Fibroblast of the conjunctiva (primary cell): ENCODE data around the gene ZNF398.
"Not testable (repeated sequence)": the region's sequence is repeated elsewhere in the genome, so short reads cannot be mapped to it uniquely, and the experiment has no call there.

Experiments used
- DNase-seq: peaks from one replicate; pipeline ENCODE4 v3.0.0-alpha.2; 2010; ENCODE audit warnings: low read depth

ZNF398 gene

GRCh38 chr7:149226366-149226765, 79.1 kb downstream of the ZNF398 start:
- DNase-seq = not testable (repeated sequence)

- DNase-seq = no peak
Observed at GRCh38 chr7:149226840-149227494, 79.7 kb downstream of the ZNF398 start.

GRCh38 chr7:149228831-149229471, 81.7 kb downstream of the ZNF398 start:
- no peak for DNase-seq

GRCh38 chr7:149229526-149229925, 82.3 kb downstream of the ZNF398 start:
- DNase-seq = no peak

- no peak for DNase-seq
Observed at GRCh38 chr7:149232362-149232761, 85.1 kb downstream of the ZNF398 start.
